B cell (primary cell): ENCODE measurements around the gene LHPP. TPM values are rescaled to one million over a fixed set of nuclear protein-coding genes. Genes with fewer than 3 reads are reported as not detected.

Experiments used
- ATAC-seq: fragments of 200-7000 bp; cut with Tn5 transposase; one replicate; pipeline ENCODE4 v1.10.0; 2021; ENCODE audit warnings: low read depth, mild to moderate bottlenecking, moderate number of reproducible peaks, moderate library complexity
- CTCF ChIA-PET: fragments of 350-600 bp; sonication (Branson Sonifier 250); formaldehyde crosslinking; loops from one replicate; lab custom pipeline; 2021; ENCODE audit warnings: antibody characterized with exemption, inconsistent platforms; lab: Charles Lee
- POLR2A ChIA-PET: fragments of 350-600 bp; sonication (Branson Sonifier 250); formaldehyde crosslinking; loops from one replicate; lab custom pipeline; 2021; ENCODE audit warnings: antibody characterized with exemption; lab: Charles Lee
- DNase-seq: peaks from one replicate; pipeline ENCODE4 v3.0.0; 2013
- H2AFZ ChIP-seq: 2 replicates; pipeline ENCODE4 v1.6.1; 2012; ENCODE audit warnings: mild to moderate bottlenecking, low read depth, low read length; ENCODE audit not compliant: insufficient read depth, poor library complexity, severe bottlenecking
- H3K27ac ChIP-seq, 2 donors: 1 replicate in 1 of 2; 2 replicates in 1 of 2; pipeline ENCODE4 v1.5.1; 2012 to 2013; ENCODE audit warnings: low read length in 2 of 2, mild to moderate bottlenecking in 2 of 2, moderate library complexity in 1 of 2
- H3K27me3 ChIP-seq, 4 experiments: fragments of 200-600 bp in 1 of 4; sonication (generic) in 1 of 4; replicated peaks in 1 of 4; 1 replicate in 2 of 4; 2 replicates in 2 of 4; pipeline versions ENCODE4 v1.6.1 to v1.7.0; 2013 to 2016; ENCODE audit warnings: low read length in 3 of 4, mild to moderate bottlenecking in 2 of 4, mixed read lengths in 1 of 4, moderate library complexity in 1 of 4; ENCODE audit not compliant: insufficient read depth in 4 of 4, control insufficient read depth in 3 of 4; ENCODE audit errors: control extremely low read depth in 1 of 4
- H3K36me3 ChIP-seq, 2 experiments: replicated peaks in 1 of 2; 1 replicate in 1 of 2; 2 replicates in 1 of 2; pipeline versions ENCODE4 v1.6.1 to v1.7.1; 2013; ENCODE audit warnings: low read length in 1 of 2; ENCODE audit not compliant: insufficient read depth in 2 of 2, control insufficient read depth in 1 of 2; ENCODE audit errors: control extremely low read depth in 1 of 2, extremely low read depth in 1 of 2
- H3K4me1 ChIP-seq, 2 donors: fragments of 200-600 bp in 1 of 2; sonication (generic) in 1 of 2; 1 replicate in 1 of 2; 2 replicates in 1 of 2; pipeline versions ENCODE4 v1.5.1 to v1.6.1; 2013 to 2017; ENCODE audit warnings: low read length in 2 of 2; ENCODE audit not compliant: control insufficient read depth in 2 of 2, insufficient read depth in 2 of 2
- H3K4me2 ChIP-seq: replicated peaks from 2 replicates; pipeline ENCODE3; 2012; ENCODE audit warnings: mild to moderate bottlenecking, low read depth, low read length; ENCODE audit not compliant: poor library complexity, severe bottlenecking
- H3K4me3 ChIP-seq, 5 experiments: fragments of 200-600 bp in 1 of 5; sonication (generic) in 1 of 5; 1 replicate in 3 of 5; 2 replicates in 2 of 5; pipeline versions ENCODE4 v1.5.1 to v1.7.0; 2011 to 2016; ENCODE audit warnings: low read length in 4 of 5, mild to moderate bottlenecking in 4 of 5, low read depth in 2 of 5, control low read depth in 1 of 5, moderate library complexity in 1 of 5; ENCODE audit not compliant: insufficient read depth in 1 of 5; ENCODE audit errors: control extremely low read depth in 1 of 5, extremely low read depth in 1 of 5
- H3K79me2 ChIP-seq: fragments of 200-600 bp; sonication (generic); one replicate; pipeline ENCODE4 v1.6.0; 2016; ENCODE audit warnings: low read length; ENCODE audit not compliant: control insufficient read depth, insufficient read depth
- H3K9ac ChIP-seq: fragments of 200-600 bp; sonication (generic); 2 replicates; pipeline ENCODE4 v1.6.1; 2017; ENCODE audit warnings: mild to moderate bottlenecking, low read length, moderate library complexity
- H3K9me3 ChIP-seq, 3 donors: one replicate each; pipeline versions ENCODE4 v1.6.1 to v1.7.1; 2013; ENCODE audit warnings: low read length in 2 of 3; ENCODE audit not compliant: control insufficient read depth in 2 of 3, insufficient read depth in 1 of 3; ENCODE audit errors: control extremely low read depth in 1 of 3
- H4K20me1 ChIP-seq: 2 replicates; pipeline ENCODE4 v1.6.0; 2012; ENCODE audit warnings: mild to moderate bottlenecking, low read length; ENCODE audit not compliant: insufficient read depth, control insufficient read depth, poor library complexity, severe bottlenecking
- H3K27ac Mint-ChIP-seq: one replicate; pipeline ENCODE4 v1.8.0; 2021; ENCODE audit warnings: mixed read lengths
- H3K27me3 Mint-ChIP-seq: one replicate; pipeline ENCODE4 v1.8.0; 2021; ENCODE audit warnings: mixed read lengths
- H3K4me1 Mint-ChIP-seq: one replicate; pipeline ENCODE4 v1.8.0; 2021; ENCODE audit warnings: mixed read lengths
- H3K4me3 Mint-ChIP-seq: one replicate; pipeline ENCODE4 v1.8.0; 2021; ENCODE audit warnings: mixed read lengths
- H3K9me3 Mint-ChIP-seq: one replicate; pipeline ENCODE4 v1.8.0; 2022; ENCODE audit warnings: mixed read lengths; ENCODE audit not compliant: insufficient read depth
- CTCF ChIP-seq: fragments of 200-600 bp; IDR thresholded peaks from one replicate; pipeline ENCODE4 v1.8.0; 2022; ENCODE audit warnings: antibody characterized with exemption, mild to moderate bottlenecking
- EZH2 ChIP-seq: IDR thresholded peaks from 2 replicates; pipeline ENCODE4 v1.6.1; 2012; ENCODE audit warnings: borderline replicate concordance, low read depth, mild to moderate bottlenecking, moderate library complexity, low read length; ENCODE audit not compliant: insufficient read depth, poor library complexity, severe bottlenecking
- WGBS: methylation state at CpG from one replicate; pipeline ENCODE4 v1.1.5; 2013; ENCODE audit warnings: missing lambda C conversion rate; ENCODE audit not compliant: insufficient coverage; 5-methylcytosine and 5-hydroxymethylcytosine counted together
- intact Hi-C: fragments of 100-400 bp; cut with micrococcal nuclease; formaldehyde crosslinking; loops from one replicate; pipeline ENCODE4 v1.10.0; 2022
- polyA plus RNA-seq: library from polyadenylated mRNA; depleted of rRNA; stranded (reverse); fragments of >200 nt; gene quantifications from 2 replicates; pipeline ENCODE4 v1.2.3, GENCODE V29; 2012
- total RNA-seq, 2 donors: library from RNA; stranded (reverse); fragments of 120-200 nt in 1 of 2; gene quantifications; 1 replicate in 1 of 2; 2 replicates in 1 of 2; pipeline versions ENCODE4 v1.2.3 to v1.2.4, GENCODE V29; 2013 to 2022

Gene LHPP
- total and polyA plus RNA-seq, 2 donors (not counting 1 experiment from before 2014, with no cell fraction given): 60.2 to 83.5 TPM

GRCh38 chr10:124450012-124450782 is 11.4 kb upstream of the LHPP start, which contains the start of gene NKX1-2:
Gene NKX1-2 (minus strand): TSS chr10:124450035. CDS start chr10:124449943, 92 bp downstream.
- Histone ChIP-seq H3K9me3 (peaks cover 0 to 3% (median 0%) of the 10 kb centered on the region in 3 donors), H3K4me1 (peaks cover 31 to 42% of the 10 kb centered on the region in 2 donors), H3K27me3 (peaks cover 0 to 77% (median 52%) of the 10 kb centered on the region in 4 experiments), H3K9ac (peak within 1 kb of the TSS; percentile 32), H3K36me3 (no peaks in the 10 kb centered on the region), H3K4me2 (peak within 1 kb of the TSS; percentile 78), H2AFZ (peak within 1 kb of the TSS; percentile 33), H3K27ac (no peak within 1 kb of the TSS), H3K79me2 (no peaks in the 10 kb centered on the region), H3K4me3 (peak within 1 kb of the TSS in 2 of 5 experiments; percentile 9 to 16), H4K20me1 (no peaks in the 10 kb centered on the region)
- peak within 1 kb of the TSS; percentile 81 for H3K4me3 Mint-ChIP-seq
- POLR2A ChIA-PET: no interaction called here
- peak; percentile 55 for TF ChIP-seq EZH2
- TF ChIP-seq CTCF: no peak
- H3K27me3 Mint-ChIP-seq: peaks cover 75% of the 10 kb centered on the region
- ATAC-seq (no peak), DNase-seq (peak; percentile 46)
- no peak within 1 kb of the TSS for H3K27ac Mint-ChIP-seq
- WGBS: 2% methylated on average over 55 of the region's 57 CpGs
- no peaks in the 10 kb centered on the region for H3K9me3 Mint-ChIP-seq
- intact Hi-C loops: no loop called here
- CTCF ChIA-PET: no interaction called here
- H3K4me1 Mint-ChIP-seq: peaks cover 28% of the 10 kb centered on the region

GRCh38 chr10:124450783-124451057 is 10.9 kb upstream of the LHPP start:
- Histone ChIP-seq H3K36me3 (no peaks in the 10 kb centered on the region), H2AFZ (peak overlapping the region; percentile 33), H3K79me2 (no peaks in the 10 kb centered on the region), H3K9me3 (peaks cover 0 to 3% (median 0%) of the 10 kb centered on the region in 3 donors), H3K27ac (no peak overlapping the region), H3K4me2 (peak overlapping the region; percentile 78), H3K4me3 (no peak overlapping the region), H3K27me3 (peaks cover 0 to 82% (median 51%) of the 10 kb centered on the region in 4 experiments), H4K20me1 (no peaks in the 10 kb centered on the region), H3K9ac (no peak overlapping the region), H3K4me1 (peaks cover 31 to 42% of the 10 kb centered on the region in 2 donors)
- Mint-ChIP-seq H3K27ac (no peak overlapping the region), H3K9me3 (no peaks in the 10 kb centered on the region), H3K4me3 (peak overlapping the region; percentile 81), H3K27me3 (peaks cover 70% of the 10 kb centered on the region), H3K4me1 (peaks cover 28% of the 10 kb centered on the region)
- ChIA-PET CTCF (no interaction called here), POLR2A (no interaction called here)
- ATAC-seq: no peak
- no peak for DNase-seq
- TF ChIP-seq EZH2: no peak
- TF ChIP-seq CTCF: no peak
- WGBS: 14% methylated on average over 5 of the region's 5 CpGs
- intact Hi-C loops: no loop called here
